Endodermal cell (in vitro differentiated cells): ENCODE measurements around the gene CTNNA2. TPM values are rescaled to one million over a fixed set of nuclear protein-coding genes. Genes with fewer than 3 reads are reported as not detected.

ENCODE experiments used
- DNase-seq: peaks from one replicate; pipeline ENCODE4 v3.0.0-alpha.2; 2017
- H3K27ac ChIP-seq: 2 replicates; pipeline ENCODE4 v1.5.1; 2013; ENCODE audit warnings: mild to moderate bottlenecking, low read depth, low read length, moderate library complexity
- H3K27me3 ChIP-seq: 2 replicates; pipeline ENCODE4 v1.6.1; 2013; ENCODE audit warnings: mild to moderate bottlenecking, low read length, moderate library complexity; ENCODE audit not compliant: insufficient read depth, control insufficient read depth, poor library complexity, severe bottlenecking
- H3K36me3 ChIP-seq: 2 replicates; pipeline ENCODE4 v1.7.0; 2013; ENCODE audit warnings: mild to moderate bottlenecking, low read length, moderate library complexity; ENCODE audit not compliant: control insufficient read depth, insufficient read depth
- H3K4me1 ChIP-seq: one replicate; pipeline ENCODE4 v1.7.0; 2013; ENCODE audit warnings: low read length; ENCODE audit not compliant: control insufficient read depth, insufficient read depth
- H3K4me3 ChIP-seq: 2 replicates; pipeline ENCODE4 v1.5.1; 2013; ENCODE audit warnings: mild to moderate bottlenecking, low read length, moderate library complexity
- H3K9ac ChIP-seq: 2 replicates; pipeline ENCODE4 v1.6.1; 2013; ENCODE audit warnings: mild to moderate bottlenecking, low read length, moderate library complexity; ENCODE audit not compliant: poor library complexity, severe bottlenecking; ENCODE audit errors: extremely low read depth
- H3K9me3 ChIP-seq: 2 replicates; pipeline ENCODE4 v1.6.1; 2013; ENCODE audit warnings: mild to moderate bottlenecking, low read length, moderate library complexity; ENCODE audit not compliant: control insufficient read depth
- H3K27ac Mint-ChIP-seq: 2 replicates; pipeline ENCODE4 v1.8.0; 2020; ENCODE audit warnings: mixed read lengths
- H3K27me3 Mint-ChIP-seq: 2 replicates; pipeline ENCODE4 v1.8.0; 2021; ENCODE audit warnings: mild to moderate bottlenecking, mixed read lengths; ENCODE audit not compliant: insufficient read depth
- H3K36me3 Mint-ChIP-seq: 2 replicates; pipeline ENCODE4 v1.8.0; 2020; ENCODE audit warnings: low read depth, mixed read lengths
- H3K4me1 Mint-ChIP-seq: 2 replicates; pipeline ENCODE4 v1.8.0; 2020; ENCODE audit warnings: mixed read lengths
- H3K4me3 Mint-ChIP-seq: 2 replicates; pipeline ENCODE4 v1.8.0; 2020; ENCODE audit warnings: mild to moderate bottlenecking, moderate library complexity, mixed read lengths
- H3K9me3 Mint-ChIP-seq: 2 replicates; pipeline ENCODE4 v1.8.0; 2020; ENCODE audit warnings: mild to moderate bottlenecking, mixed read lengths
- CTCF ChIP-seq: fragments of 200-600 bp; sonication (generic); conservative IDR thresholded peaks from 2 replicates; pipeline ENCODE4 v1.5.0; 2021; ENCODE audit warnings: antibody characterized with exemption, mild to moderate bottlenecking
- WGBS, 2 experiments: methylation state at CpG; one replicate each; pipeline versions ENCODE4 v1.1.5 to v1.1.7; 2013; ENCODE audit warnings: missing lambda C conversion rate in 2 of 2, mixed read lengths in 1 of 2; ENCODE audit not compliant: insufficient coverage in 1 of 2, insufficient read length in 1 of 2; 5-methylcytosine and 5-hydroxymethylcytosine counted together
- total RNA-seq, 2 donors: library from RNA; stranded (reverse); fragmentation: NEBNext Ultra II Directional in 1 of 2; extraction: Animal tissue kit (Norgen Biotek cat#: 25700) in 1 of 2; gene quantifications; 2 replicates in 1 of 2; 3 replicates in 1 of 2; pipeline ENCODE4 v1.2.1, GENCODE V29; 2021

CTNNA2 gene
- total RNA-seq, 2 donors from 2014 or later, result 7.7 to 9.8 TPM

- H3K4me3 ChIP-seq, result no peak overlapping the region
- no peaks in the 10 kb centered on the region for H3K36me3 Mint-ChIP-seq
- H3K4me1 Mint-ChIP-seq, result no peaks in the 10 kb centered on the region
- DNase-seq, result no peak
- H3K9me3 ChIP-seq, result no peaks in the 10 kb centered on the region
- peaks cover 6% of the 10 kb centered on the region for H3K9me3 Mint-ChIP-seq
- H3K4me3 Mint-ChIP-seq, result no peak overlapping the region
- no peaks in the 10 kb centered on the region for H3K4me1 ChIP-seq
- no peaks in the 10 kb centered on the region for H3K27me3 Mint-ChIP-seq
- no peaks in the 10 kb centered on the region for H3K36me3 ChIP-seq
- TF ChIP-seq CTCF, result no peak
- H3K9ac ChIP-seq, result no peak overlapping the region
- H3K27ac ChIP-seq, result no peak overlapping the region
- no peak overlapping the region for H3K27ac Mint-ChIP-seq
- 92 to 96% methylated on average over 1 to 3 of the region's 3 CpGs for WGBS, 2 experiments
- no peaks in the 10 kb centered on the region for H3K27me3 ChIP-seq
Observed at GRCh38 chr2:80113399-80113798, 600.5 kb downstream of the CTNNA2 start.

GRCh38 chr2:80114812-80115211, 602.0 kb downstream of the CTNNA2 start:
- DNase-seq, result no peak
- Histone ChIP-seq H3K27me3 (no peaks in the 10 kb centered on the region), H3K36me3 (no peaks in the 10 kb centered on the region), H3K9ac (no peak overlapping the region), H3K9me3 (no peaks in the 10 kb centered on the region), H3K27ac (no peak overlapping the region), H3K4me1 (no peaks in the 10 kb centered on the region), H3K4me3 (no peak overlapping the region)
- no peak overlapping the region for H3K27ac Mint-ChIP-seq
- no peak overlapping the region for H3K4me3 Mint-ChIP-seq
- no peaks in the 10 kb centered on the region for H3K4me1 Mint-ChIP-seq
- peaks cover 6% of the 10 kb centered on the region for H3K9me3 Mint-ChIP-seq
- no peak for TF ChIP-seq CTCF
- no peaks in the 10 kb centered on the region for H3K36me3 Mint-ChIP-seq
- 86 to 90% methylated on average over 2 to 4 of the region's 4 CpGs for WGBS, 2 experiments
- H3K27me3 Mint-ChIP-seq, result no peaks in the 10 kb centered on the region

- no peak overlapping the region for H3K4me3 Mint-ChIP-seq
- H3K4me1 Mint-ChIP-seq, result no peaks in the 10 kb centered on the region
- TF ChIP-seq CTCF, result no peak
- DNase-seq, result no peak
- Histone ChIP-seq H3K9ac (no peak overlapping the region), H3K4me3 (no peak overlapping the region), H3K9me3 (no peaks in the 10 kb centered on the region), H3K4me1 (no peaks in the 10 kb centered on the region), H3K36me3 (no peaks in the 10 kb centered on the region), H3K27ac (no peak overlapping the region), H3K27me3 (no peaks in the 10 kb centered on the region)
- H3K36me3 Mint-ChIP-seq, result no peaks in the 10 kb centered on the region
- H3K9me3 Mint-ChIP-seq, result no peaks in the 10 kb centered on the region
- H3K27ac Mint-ChIP-seq, result no peak overlapping the region
- peaks cover 2% of the 10 kb centered on the region for H3K27me3 Mint-ChIP-seq
Observed at GRCh38 chr2:80117401-80117800, 604.5 kb downstream of the CTNNA2 start.
